PC-3 (cell line): ENCODE results near the gene ZBTB40. TPM values are rescaled to one million over a fixed set of nuclear protein-coding genes. Genes with fewer than 3 reads are reported as not detected.

Experiments used
- ATAC-seq: fragments of 200-7000 bp; cut with Tn5 transposase; 2 replicates; pipeline ENCODE4 v1.9.1; 2020; ENCODE audit warnings: mild to moderate bottlenecking, moderate library complexity
- BruUV-seq: library from RNA; stranded (reverse); fragments of 400-500 nt; replicated peaks from 2 replicates; lab custom pipeline; 2021; lab: Mats Ljungman, UMichigan
- CTCF ChIA-PET: fragments of 300-600 bp; sonication (Branson Sonifier 250); formaldehyde crosslinking; loops from one replicate; lab custom pipeline; 2022; ENCODE audit warnings: antibody characterized with exemption; lab: Charles Lee
- POLR2A ChIA-PET: fragments of 300-600 bp; sonication (Branson Sonifier 250); formaldehyde crosslinking; loops from one replicate; lab custom pipeline; 2022; ENCODE audit warnings: antibody characterized with exemption; ENCODE audit not compliant: unreplicated experiment; lab: Charles Lee
- DNase-seq: peaks from one replicate; pipeline ENCODE4 v3.0.0-alpha.2; 2015
- H2AFZ ChIP-seq: fragments of 300-600 bp; sonication (generic); 2 replicates; pipeline ENCODE4 v1.6.0; 2016; ENCODE audit warnings: antibody characterized with exemption, low read length
- H3F3A ChIP-seq: fragments of 300-600 bp; sonication (generic); one replicate; pipeline ENCODE4 v1.6.0; 2017; ENCODE audit warnings: antibody characterized with exemption, low read length, control low read depth, mild to moderate bottlenecking; ENCODE audit not compliant: unreplicated experiment
- H3K27ac ChIP-seq: fragments of 300-600 bp; sonication (generic); 2 replicates; pipeline ENCODE4 v1.5.1; 2016; ENCODE audit warnings: mild to moderate bottlenecking, low read length
- H3K27me3 ChIP-seq: fragments of 300-600 bp; sonication (generic); 2 replicates; pipeline ENCODE4 v1.6.1; 2016; ENCODE audit warnings: low read length, mixed read lengths
- H3K36me3 ChIP-seq: fragments of 300-600 bp; sonication (generic); 2 replicates; pipeline ENCODE4 v1.6.1; 2016; ENCODE audit warnings: low read depth, mixed run types, low read length, mixed read lengths
- H3K4me1 ChIP-seq: fragments of 300-600 bp; sonication (generic); 2 replicates; pipeline ENCODE4 v1.5.1; 2016; ENCODE audit warnings: low read length; ENCODE audit not compliant: insufficient read depth
- H3K4me2 ChIP-seq: fragments of 300-600 bp; sonication (generic); 2 replicates; pipeline ENCODE4 v1.6.0; 2016; ENCODE audit warnings: low read length
- H3K4me3 ChIP-seq: fragments of 300-600 bp; sonication (generic); 2 replicates; pipeline ENCODE4 v1.5.1; 2016; ENCODE audit warnings: mild to moderate bottlenecking, low read length, mixed read lengths
- H3K79me2 ChIP-seq: fragments of 300-600 bp; sonication (generic); 2 replicates; pipeline ENCODE4 v1.6.1; 2017; ENCODE audit warnings: low read length, mixed read lengths
- H3K9ac ChIP-seq: fragments of 300-600 bp; sonication (generic); 2 replicates; pipeline ENCODE4 v1.6.0; 2016; ENCODE audit warnings: mild to moderate bottlenecking, low read length
- H3K9me2 ChIP-seq: fragments of 300-600 bp; sonication (generic); replicated peaks from 2 replicates; pipeline ENCODE4 v1.6.1; 2016; ENCODE audit warnings: mixed run types, low read length, mixed read lengths
- H3K9me3 ChIP-seq: fragments of 300-600 bp; sonication (generic); 2 replicates; pipeline ENCODE4 v1.6.1; 2016; ENCODE audit warnings: low read length, mixed read lengths
- H4K20me1 ChIP-seq: fragments of 300-600 bp; sonication (generic); 2 replicates; pipeline ENCODE4 v1.6.1; 2016; ENCODE audit warnings: low read length, mixed read lengths
- EZH2 ChIP-seq: fragments of 300-600 bp; sonication (generic); IDR thresholded peaks from one replicate; pipeline ENCODE4 v1.6.1; 2017; ENCODE audit warnings: antibody characterized with exemption, mild to moderate bottlenecking, low read length; ENCODE audit not compliant: unreplicated experiment
- EZH2phosphoT487 ChIP-seq: fragments of 300-600 bp; sonication (generic); IDR thresholded peaks from 2 replicates; pipeline ENCODE4 v1.6.1; 2018; ENCODE audit warnings: mild to moderate bottlenecking, antibody characterized with exemption, low read length, borderline replicate concordance
- intact Hi-C: fragments of 100-400 bp; cut with micrococcal nuclease; formaldehyde crosslinking; loops from 2 replicates; pipeline ENCODE4 v1.9.0; 2023
- total RNA-seq: library from RNA; depleted of rRNA; stranded (reverse); fragments of >200 nt; gene quantifications from 2 replicates; pipeline ENCODE4 v1.2.3, GENCODE V29; 2014
- TF ChIP-seq, protein P1 (sequence below): fragments of 300-600 bp; sonication (generic); conservative IDR thresholded peaks from 2 replicates; pipeline ENCODE4 v1.5.1; 2017; ENCODE audit warnings: antibody characterized with exemption, low read depth, mild to moderate bottlenecking, low read length

Gene ZBTB40
- total RNA-seq, 1 experiment from 2014 or later = 20.2 TPM

GRCh38 chr1:22494144-22494543, 42.5 kb downstream of the ZBTB40 start:
- Histone ChIP-seq H2AFZ (no peak overlapping the region), H3F3A (no peaks in the 10 kb centered on the region), H3K9me3 (no peaks in the 10 kb centered on the region), H3K9me2 (no peaks in the 10 kb centered on the region), H3K9ac (no peak overlapping the region), H3K27ac (no peak overlapping the region), H3K4me2 (no peak overlapping the region), H4K20me1 (no peaks in the 10 kb centered on the region), H3K36me3 (peaks cover 3% of the 10 kb centered on the region; the same call in 1 of the 2 replicates), H3K4me1 (no peaks in the 10 kb centered on the region), H3K27me3 (no peaks in the 10 kb centered on the region), H3K4me3 (no peak overlapping the region), H3K79me2 (no peaks in the 10 kb centered on the region)
- TF ChIP-seq EZH2 = no peak
- TF ChIP-seq, protein P1, sequence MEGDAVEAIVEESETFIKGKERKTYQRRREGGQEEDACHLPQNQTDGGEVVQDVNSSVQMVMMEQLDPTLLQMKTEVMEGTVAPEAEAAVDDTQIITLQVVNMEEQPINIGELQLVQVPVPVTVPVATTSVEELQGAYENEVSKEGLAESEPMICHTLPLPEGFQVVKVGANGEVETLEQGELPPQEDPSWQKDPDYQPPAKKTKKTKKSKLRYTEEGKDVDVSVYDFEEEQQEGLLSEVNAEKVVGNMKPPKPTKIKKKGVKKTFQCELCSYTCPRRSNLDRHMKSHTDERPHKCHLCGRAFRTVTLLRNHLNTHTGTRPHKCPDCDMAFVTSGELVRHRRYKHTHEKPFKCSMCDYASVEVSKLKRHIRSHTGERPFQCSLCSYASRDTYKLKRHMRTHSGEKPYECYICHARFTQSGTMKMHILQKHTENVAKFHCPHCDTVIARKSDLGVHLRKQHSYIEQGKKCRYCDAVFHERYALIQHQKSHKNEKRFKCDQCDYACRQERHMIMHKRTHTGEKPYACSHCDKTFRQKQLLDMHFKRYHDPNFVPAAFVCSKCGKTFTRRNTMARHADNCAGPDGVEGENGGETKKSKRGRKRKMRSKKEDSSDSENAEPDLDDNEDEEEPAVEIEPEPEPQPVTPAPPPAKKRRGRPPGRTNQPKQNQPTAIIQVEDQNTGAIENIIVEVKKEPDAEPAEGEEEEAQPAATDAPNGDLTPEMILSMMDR = no peak
- no peak for TF ChIP-seq EZH2phosphoT487
- DNase-seq (no peak), ATAC-seq (no peak)
- no TSS peak for BruUV-seq
- CTCF ChIA-PET = no interaction called here
- POLR2A ChIA-PET = no interaction called here
- intact Hi-C loops = no loop called here

DNA sequence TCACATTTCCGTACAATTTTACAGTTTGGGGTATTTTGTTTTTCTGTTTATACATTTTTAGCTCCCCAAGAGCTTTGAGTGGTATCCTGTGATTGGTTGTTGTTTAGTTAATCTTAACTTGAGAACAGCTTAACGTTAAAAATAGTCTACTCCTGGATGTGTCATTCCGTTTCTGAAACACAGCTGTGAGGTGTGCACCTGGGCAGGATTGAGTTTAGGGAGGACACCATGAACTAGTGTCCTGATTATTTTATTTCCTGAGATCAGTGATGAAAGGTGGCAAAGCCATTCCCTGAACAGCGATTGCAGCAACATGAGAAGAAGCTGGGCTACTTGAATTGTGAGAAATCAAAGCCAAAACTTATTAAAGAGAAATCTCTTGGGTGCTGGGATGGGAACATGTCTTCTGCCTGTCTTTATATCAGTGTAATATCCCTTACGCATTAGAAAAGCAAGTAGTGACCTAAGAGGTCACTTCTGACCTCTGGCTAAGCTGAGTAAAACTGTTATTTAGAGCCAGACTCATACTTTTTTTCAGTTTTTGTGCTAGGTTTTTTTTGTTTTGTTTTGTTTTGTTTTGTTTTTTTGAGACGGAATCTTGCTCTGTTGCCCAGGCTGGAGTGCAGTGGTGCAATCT, 43.4 kb downstream of the ZBTB40 start:
- no peaks in the 10 kb centered on the region for H3K4me1 ChIP-seq
- H3K9ac ChIP-seq = no peak overlapping the region
- H3K79me2 ChIP-seq = no peaks in the 10 kb centered on the region
- no peaks in the 10 kb centered on the region for H3K9me2 ChIP-seq
- H3K9me3 ChIP-seq = no peaks in the 10 kb centered on the region
- no peak overlapping the region for H3K4me3 ChIP-seq
- BruUV-seq = no TSS peak
- H2AFZ ChIP-seq = no peak overlapping the region
- DNase-seq = no peak
- no peaks in the 10 kb centered on the region for H3F3A ChIP-seq
- CTCF ChIA-PET = no interaction called here
- H3K4me2 ChIP-seq = no peak overlapping the region
- POLR2A ChIA-PET = no interaction called here
- no peak overlapping the region for H3K27ac ChIP-seq
- intact Hi-C loops = no loop called here
- TF ChIP-seq EZH2 (no peak), EZH2phosphoT487 (no peak)
- TF ChIP-seq, protein P1 = no peak
- no peaks in the 10 kb centered on the region for H3K27me3 ChIP-seq
- no peak for ATAC-seq
- peaks cover 3% of the 10 kb centered on the region; the same call in 1 of the 2 replicates for H3K36me3 ChIP-seq
- H4K20me1 ChIP-seq = no peaks in the 10 kb centered on the region

GRCh38 chr1:22496536-22497160, 45.0 kb downstream of the ZBTB40 start:
- H3F3A ChIP-seq = no peaks in the 10 kb centered on the region
- no peaks in the 10 kb centered on the region for H3K4me1 ChIP-seq
- no peak for DNase-seq
- H3K9me3 ChIP-seq = no peaks in the 10 kb centered on the region
- ChIA-PET POLR2A (no interaction called here), CTCF (no interaction called here)
- TF ChIP-seq EZH2 (no peak), EZH2phosphoT487 (no peak)
- TF ChIP-seq, protein P1 = no peak
- intact Hi-C loops = no loop called here
- H3K36me3 ChIP-seq = peaks cover 3% of the 10 kb centered on the region; the same call in 1 of the 2 replicates
- no peak for ATAC-seq
- no peaks in the 10 kb centered on the region for H3K79me2 ChIP-seq
- no peaks in the 10 kb centered on the region for H3K27me3 ChIP-seq
- H3K4me3 ChIP-seq = no peak overlapping the region
- H2AFZ ChIP-seq = no peak overlapping the region
- no TSS peak for BruUV-seq
- no peaks in the 10 kb centered on the region for H4K20me1 ChIP-seq
- no peak overlapping the region for H3K4me2 ChIP-seq
- H3K9ac ChIP-seq = no peak overlapping the region
- no peak overlapping the region for H3K27ac ChIP-seq
- no peaks in the 10 kb centered on the region for H3K9me2 ChIP-seq
